A549 treated with dexamethasone at 1 μM for 4 hours (cell line): ENCODE measurements around the gene ISLR. TPM values are rescaled to one million over a fixed set of nuclear protein-coding genes. Genes with fewer than 3 reads are reported as not detected.

ENCODE experiments used
- total RNA-seq: library from RNA; stranded (reverse); fragments of 200-300 nt; extraction: Qiagen RNA extraction; gene quantifications from 5 replicates; pipeline ENCODE4 v1.2.3, GENCODE V29; 2022

The ISLR gene, protein sequence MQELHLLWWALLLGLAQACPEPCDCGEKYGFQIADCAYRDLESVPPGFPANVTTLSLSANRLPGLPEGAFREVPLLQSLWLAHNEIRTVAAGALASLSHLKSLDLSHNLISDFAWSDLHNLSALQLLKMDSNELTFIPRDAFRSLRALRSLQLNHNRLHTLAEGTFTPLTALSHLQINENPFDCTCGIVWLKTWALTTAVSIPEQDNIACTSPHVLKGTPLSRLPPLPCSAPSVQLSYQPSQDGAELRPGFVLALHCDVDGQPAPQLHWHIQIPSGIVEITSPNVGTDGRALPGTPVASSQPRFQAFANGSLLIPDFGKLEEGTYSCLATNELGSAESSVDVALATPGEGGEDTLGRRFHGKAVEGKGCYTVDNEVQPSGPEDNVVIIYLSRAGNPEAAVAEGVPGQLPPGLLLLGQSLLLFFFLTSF
- 0.33 to 0.52 TPM (median 0.35 TPM) in 5 replicates for total RNA-seq

DNA sequence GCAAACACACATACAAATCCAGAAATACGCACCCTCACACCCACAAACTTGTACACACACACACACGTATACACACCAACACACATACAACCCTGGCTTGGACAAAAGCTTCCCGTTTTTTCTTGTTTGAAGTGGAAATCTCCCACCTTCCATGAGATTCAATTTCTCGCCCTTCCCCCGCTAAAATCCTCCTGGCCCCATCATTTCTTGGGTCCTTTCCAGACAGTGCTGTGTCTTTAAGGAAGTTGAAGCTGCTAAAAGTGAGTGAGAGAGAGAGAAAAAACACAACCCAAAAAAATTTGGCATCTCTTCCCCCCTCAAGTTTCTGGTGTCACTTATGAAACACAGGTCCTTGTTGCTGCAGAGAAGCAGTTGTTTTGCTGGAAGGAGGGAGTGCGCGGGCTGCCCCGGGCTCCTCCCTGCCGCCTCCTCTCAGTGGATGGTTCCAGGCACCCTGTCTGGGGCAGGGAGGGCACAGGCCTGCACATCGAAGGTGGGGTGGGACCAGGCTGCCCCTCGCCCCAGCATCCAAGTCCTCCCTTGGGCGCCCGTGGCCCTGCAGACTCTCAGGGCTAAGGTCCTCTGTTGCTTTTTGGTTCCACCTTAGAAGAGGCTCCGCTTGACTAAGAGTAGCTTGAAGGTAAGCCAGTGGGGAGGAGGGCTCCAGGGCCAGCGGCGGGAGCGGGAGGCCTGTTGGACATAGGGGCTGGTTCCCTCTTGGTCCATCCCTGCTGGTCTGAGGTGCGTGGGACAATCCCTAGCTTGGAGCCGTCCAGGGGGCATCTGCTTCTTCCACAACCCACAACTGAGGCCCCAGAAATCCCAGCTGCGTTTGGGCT is at the start of gene ISLR:
Gene ISLR, plus strand, starts transcription at position 331 of the 839 bp plus-strand sequence. CDS start 1,149 bp downstream, outside the sequence.

GRCh38 chr15:74130155-74130848 is 43.2 kb upstream of the ISLR start, which contains the start of gene ISLR2:
Gene ISLR2, plus strand, starts transcription at chr15:74130586. Its CDS starts 2,169 bp downstream, at chr15:74132755.

DNA sequence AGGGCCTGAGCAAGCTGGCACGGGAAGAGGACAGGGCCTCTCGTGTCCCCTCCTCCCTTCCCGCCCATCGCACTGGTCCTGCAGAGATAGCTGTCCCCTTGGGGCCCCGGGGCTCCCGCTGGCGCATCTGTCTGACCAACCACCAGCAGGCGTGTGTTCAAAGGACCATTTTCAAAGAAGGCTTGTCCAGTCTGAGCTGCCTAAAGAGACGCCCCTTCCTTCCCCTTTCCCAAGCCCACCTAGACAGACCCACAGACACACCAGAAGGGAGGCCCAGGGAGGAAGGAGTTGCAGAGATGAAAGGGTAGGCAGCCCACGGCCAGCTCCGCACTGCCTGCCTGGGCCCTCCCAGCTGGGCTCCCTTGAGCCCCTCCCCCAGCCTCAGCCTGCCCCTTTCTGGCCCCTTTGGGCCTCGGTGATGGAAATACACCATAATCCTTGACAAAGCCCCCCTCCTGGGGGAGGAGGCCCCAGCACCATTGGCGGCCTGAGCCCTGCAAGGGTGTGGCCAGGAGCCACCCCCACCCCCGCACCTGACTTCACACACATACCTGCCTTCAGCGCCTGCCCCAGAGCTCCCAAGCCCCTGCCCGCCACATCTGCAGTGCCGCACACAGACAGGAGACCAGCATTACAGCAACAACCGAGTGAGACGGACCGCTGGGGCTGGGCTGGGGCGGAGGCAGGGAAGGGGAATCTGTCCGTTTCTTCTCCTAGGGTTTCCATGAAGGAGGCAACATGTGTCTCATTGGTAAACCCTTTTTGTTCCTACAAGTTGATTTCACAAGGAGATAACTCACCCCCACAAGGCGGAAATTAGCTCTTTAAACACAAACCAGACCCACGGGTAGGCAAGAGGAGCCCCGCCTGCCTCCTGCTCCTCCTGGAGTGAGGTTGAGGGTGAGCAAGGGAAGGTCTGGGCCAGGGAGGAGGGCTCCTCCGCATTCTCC is 29.2 kb downstream of the ISLR start, which contains the start of gene STRA6:
Gene STRA6, minus strand, starts transcription at position 336 of the 950 bp plus-strand sequence. CDS start 520 bp downstream, outside the sequence.

Other genes with a start within 250 kb of the ISLR start
- 0.53 to 1.3 TPM (median 0.74 TPM) in 5 replicates for gene LOXL1, start 247.2 kb upstream of the ISLR start, total RNA-seq
- 9.2 to 11.3 TPM (median 10.8 TPM) in 5 replicates for gene STOML1, start 181.4 kb upstream of the ISLR start, total RNA-seq
- 10.9 to 17.1 TPM (median 14.7 TPM) in 5 replicates for gene PML, start 179.0 kb upstream of the ISLR start, total RNA-seq
- 0.02 to 0.32 TPM (median 0.19 TPM) in 5 replicates for gene GOLGA6A, start 91.2 kb upstream of the ISLR start, total RNA-seq
- gene ISLR2, start 43.1 kb upstream of the ISLR start, total RNA-seq: 0.06 to 0.22 TPM (median 0.15 TPM) in 5 replicates
- gene STRA6, start 29.1 kb downstream of the ISLR start, total RNA-seq: 44.2 to 82.1 TPM (median 71.9 TPM) in 5 replicates
- 5.8 to 8.6 TPM (median 7.1 TPM) in 5 replicates for gene CCDC33, start 62.6 kb downstream of the ISLR start, total RNA-seq
- gene CYP11A1, start 193.9 kb downstream of the ISLR start, total RNA-seq: 0.05 TPM in 1 of 5 replicates, not detected in the others